Stomach (tissue), 9 donors: ENCODE data around the gene RPRD1B. TPM values are rescaled to one million over a fixed set of nuclear protein-coding genes. Genes with fewer than 3 reads are reported as not detected.

Experiments
- DNase-seq, 2 donors: peaks; one replicate each; pipeline versions ENCODE4 v3.0.0 to v3.0.0-alpha.2; 2013 to 2019
- H3K27ac ChIP-seq, 5 donors: fragments of 200-600 bp in 4 of 5; sonication (generic) in 4 of 5; one replicate each; pipeline ENCODE4 v1.5.1; 2013 to 2019; ENCODE audit warnings: mild to moderate bottlenecking in 1 of 5, moderate library complexity in 1 of 5
- H3K27me3 ChIP-seq, 3 donors: fragments of 200-600 bp; sonication (generic); one replicate each; pipeline ENCODE4 v1.5.1; 2017 to 2019; ENCODE audit warnings: mixed run types in 1 of 3
- H3K36me3 ChIP-seq, 4 donors: fragments of 200-600 bp; sonication (generic); 1 replicate in 3 of 4; 2 replicates in 1 of 4; pipeline ENCODE4 v1.5.1; 2016 to 2019
- H3K4me1 ChIP-seq, 4 donors: fragments of 200-600 bp; sonication (generic); one replicate each; pipeline ENCODE4 v1.5.1; 2016 to 2019
- H3K4me3 ChIP-seq, 4 donors: fragments of 200-600 bp; sonication (generic) in 3 of 4; one replicate each; pipeline ENCODE4 v1.5.1; 2016 to 2019; ENCODE audit warnings: mild to moderate bottlenecking in 1 of 4
- H3K9me3 ChIP-seq, 4 donors: fragments of 200-600 bp; sonication (generic); one replicate each; pipeline ENCODE4 v1.5.1; 2016 to 2019
- CTCF ChIP-seq, 7 experiments: fragments of 450-650 bp in 4 of 7; fragments of 200-600 bp in 3 of 7; sonication (generic) in 3 of 7; IDR thresholded peaks; one replicate each; pipeline ENCODE4 v1.5.1; 2016 to 2019; ENCODE audit warnings: antibody characterized with exemption in 7 of 7, control low read depth in 2 of 7, mild to moderate bottlenecking in 1 of 7
- EP300 ChIP-seq: sonication (generic); formaldehyde crosslinking; IDR thresholded peaks from one replicate; pipeline ENCODE4 v1.6.1; 2017; ENCODE audit warnings: antibody characterized with exemption
- POLR2A ChIP-seq, 4 donors: fragments of 450-650 bp; IDR thresholded peaks; one replicate each; pipeline ENCODE4 v1.6.1; 2016; ENCODE audit warnings: antibody characterized with exemption in 4 of 4, control low read depth in 2 of 4, mild to moderate bottlenecking in 1 of 4, moderate library complexity in 1 of 4
- POLR2AphosphoS5 ChIP-seq, 3 donors: sonication (generic); formaldehyde crosslinking; IDR thresholded peaks; one replicate each; pipeline ENCODE4 v1.6.1; 2016; ENCODE audit warnings: antibody characterized with exemption in 3 of 3
- WGBS, 5 donors: extraction: QIAGEN DNeasy Blood & Tissue Kit in 3 of 5; methylation state at CpG; one replicate each; pipeline versions ENCODE4 v1.1.5 to v1.1.7; 2013 to 2018; 5-methylcytosine and 5-hydroxymethylcytosine counted together
- intact Hi-C: fragments of 100-400 bp; cut with DNase I; formaldehyde crosslinking; loops from one replicate; pipeline ENCODE4 v1.15.1; 2023; ENCODE audit warnings: low total_unique reads
- polyA plus RNA-seq, 3 donors: library from polyadenylated mRNA; stranded (reverse); fragments of 200-250 nt; gene quantifications; one replicate each; pipeline ENCODE4 v1.2.3, GENCODE V29; 2013
- total RNA-seq, 5 donors: library from RNA; depleted of rRNA; stranded (reverse); fragments of >200 nt; gene quantifications; one replicate each; pipeline versions ENCODE4 v1.1.0 to v1.2.3, GENCODE V29; 2014 to 2016
- donor health status: healthy with polysubstance abuse.
- donor health status: Bipolar disorder and iron deficiency.
- donor health status: healthy.

Gene RPRD1B
- total and polyA plus RNA-seq, 8 donors, result 8.0 to 60.0 (median 17.8) TPM

- intact Hi-C loops, result no loop called here
- Histone ChIP-seq H3K27ac (no peak overlapping the region), H3K4me3 (no peak overlapping the region), H3K9me3 (no peaks in the 10 kb centered on the region), H3K36me3 (peaks cover 10 to 39% (median 35%) of the 10 kb centered on the region in 4 donors), H3K4me1 (peaks cover 16 to 60% (median 33%) of the 10 kb centered on the region in 4 donors), H3K27me3 (no peaks in the 10 kb centered on the region)
- WGBS, 5 donors, result 97 to 99% (median 98%) methylated on average over 3 of the region's 3 CpGs
- no peak for TF ChIP-seq CTCF (IDR thresholded peaks at IDR 0.05)
- no peak for TF ChIP-seq POLR2AphosphoS5 (IDR thresholded peaks at IDR 0.05)
- TF ChIP-seq EP300, result no peak
- no peak for TF ChIP-seq POLR2A (IDR thresholded peaks at IDR 0.05)
- no peak for DNase-seq
Observed at GRCh38 chr20:38079353-38079752, 45.8 kb downstream of the RPRD1B start.

GRCh38 chr20:38081575-38081974 is 48.0 kb downstream of the RPRD1B start:
- H3K27ac ChIP-seq, result peak overlapping the region in 3 of 5 donors; percentile 18 to 81 (median 60)
- H3K27me3 ChIP-seq, result no peaks in the 10 kb centered on the region
- WGBS, 5 donors, result 53 to 94% (median 71%) methylated on average over 3 of the region's 3 CpGs
- no peak for DNase-seq
- peaks cover 12 to 57% (median 54%) of the 10 kb centered on the region in 4 donors for H3K36me3 ChIP-seq
- intact Hi-C loops, result no loop called here
- no peak for TF ChIP-seq EP300
- TF ChIP-seq POLR2AphosphoS5 (IDR thresholded peaks at IDR 0.05), result peak in 2 of 3 donors; percentile 26 to 30
- TF ChIP-seq CTCF (IDR thresholded peaks at IDR 0.05), result no peak
- no peaks in the 10 kb centered on the region for H3K9me3 ChIP-seq
- no peak overlapping the region for H3K4me3 ChIP-seq
- peaks cover 16 to 60% (median 33%) of the 10 kb centered on the region in 4 donors for H3K4me1 ChIP-seq

- Histone ChIP-seq H3K27me3 (no peaks in the 10 kb centered on the region), H3K36me3 (peaks cover 12 to 60% (median 53%) of the 10 kb centered on the region in 4 donors), H3K27ac (peak overlapping the region in 3 of 5 donors; percentile 54 to 81 (median 60)), H3K9me3 (no peaks in the 10 kb centered on the region), H3K4me3 (no peak overlapping the region), H3K4me1 (peaks cover 16 to 58% (median 33%) of the 10 kb centered on the region in 4 donors)
- intact Hi-C loops, result no loop called here
- TF ChIP-seq EP300 (no peak), POLR2AphosphoS5 (IDR thresholded peaks at IDR 0.05) (no peak)
- DNase-seq, result no peak
Observed at GRCh38 chr20:38082894-38083293, 49.3 kb downstream of the RPRD1B start.

GRCh38 chr20:38083338-38084048 is 49.9 kb downstream of the RPRD1B start:
- intact Hi-C loops, result no loop called here
- H3K27me3 ChIP-seq, result no peaks in the 10 kb centered on the region

More at GRCh38 chr20:38083338-38084048, 49.9 kb downstream of the RPRD1B start:
- Histone ChIP-seq H3K4me1 (peaks cover 16 to 61% (median 33%) of the 10 kb centered on the region in 4 donors), H3K36me3 (peaks cover 15 to 60% (median 53%) of the 10 kb centered on the region in 4 donors), H3K4me3 (no peak overlapping the region), H3K9me3 (no peaks in the 10 kb centered on the region), H3K27ac (peak overlapping the region; percentile 12 to 81 (median 64))
- DNase-seq, result no peak
- no peak for TF ChIP-seq CTCF (IDR thresholded peaks at IDR 0.05)
- no peak for TF ChIP-seq EP300
- no peak for TF ChIP-seq POLR2AphosphoS5 (IDR thresholded peaks at IDR 0.05)
- TF ChIP-seq POLR2A (IDR thresholded peaks at IDR 0.05), result no peak
- WGBS, 5 donors, result 67 to 77% (median 73%) methylated on average over 12 of the region's 12 CpGs
